LHCN-M2 (cell line): ENCODE measurements around the gene MAP3K2. TPM values are rescaled to one million over a fixed set of nuclear protein-coding genes. Genes with fewer than 3 reads are reported as not detected.
"Not testable (repeated sequence)": the region's sequence is repeated elsewhere in the genome, so short reads cannot be mapped to it uniquely, and the experiment has no call there.

Source experiments
- DNase-seq: peaks from one replicate; pipeline ENCODE4 v3.0.0-alpha.2; 2012; ENCODE audit warnings: low read depth
- total RNA-seq: library from RNA; depleted of rRNA; stranded (reverse); fragments of >200 nt; gene quantifications from 2 replicates; pipeline ENCODE4 v1.2.3, GENCODE V29; 2014

The MAP3K2 gene
- total RNA-seq, 1 experiment from 2014 or later: 38.4 TPM

DNA sequence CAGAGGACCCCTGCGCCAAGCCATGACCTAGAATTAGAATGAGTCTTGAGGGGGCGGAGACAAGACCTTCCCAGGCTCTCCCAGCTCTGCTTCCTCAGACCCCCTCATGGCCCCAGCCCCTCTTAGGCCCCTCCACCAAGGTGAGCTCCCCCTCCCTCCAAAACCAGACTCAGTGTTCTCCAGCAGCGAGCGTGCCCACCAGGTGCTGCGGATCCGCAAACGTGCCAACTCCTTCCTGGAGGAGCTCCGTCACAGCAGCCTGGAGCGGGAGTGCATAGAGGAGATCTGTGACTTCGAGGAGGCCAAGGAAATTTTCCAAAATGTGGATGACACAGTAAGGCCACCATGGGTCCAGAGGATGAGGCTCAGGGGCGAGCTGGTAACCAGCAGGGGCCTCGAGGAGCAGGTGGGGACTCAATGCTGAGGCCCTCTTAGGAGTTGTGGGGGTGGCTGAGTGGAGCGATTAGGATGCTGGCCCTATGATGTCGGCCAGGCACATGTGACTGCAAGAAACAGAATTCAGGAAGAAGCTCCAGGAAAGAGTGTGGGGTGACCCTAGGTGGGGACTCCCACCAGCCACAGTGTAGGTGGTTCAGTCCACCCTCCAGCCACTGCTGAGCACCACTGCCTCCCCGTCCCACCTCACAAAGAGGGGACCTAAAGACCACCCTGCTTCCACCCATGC is 33.5 kb upstream of the MAP3K2 start:
- no peak for DNase-seq

GRCh38 chr2:127420039-127420864 is 32.5 kb upstream of the MAP3K2 start:
- no peak for DNase-seq

DNA sequence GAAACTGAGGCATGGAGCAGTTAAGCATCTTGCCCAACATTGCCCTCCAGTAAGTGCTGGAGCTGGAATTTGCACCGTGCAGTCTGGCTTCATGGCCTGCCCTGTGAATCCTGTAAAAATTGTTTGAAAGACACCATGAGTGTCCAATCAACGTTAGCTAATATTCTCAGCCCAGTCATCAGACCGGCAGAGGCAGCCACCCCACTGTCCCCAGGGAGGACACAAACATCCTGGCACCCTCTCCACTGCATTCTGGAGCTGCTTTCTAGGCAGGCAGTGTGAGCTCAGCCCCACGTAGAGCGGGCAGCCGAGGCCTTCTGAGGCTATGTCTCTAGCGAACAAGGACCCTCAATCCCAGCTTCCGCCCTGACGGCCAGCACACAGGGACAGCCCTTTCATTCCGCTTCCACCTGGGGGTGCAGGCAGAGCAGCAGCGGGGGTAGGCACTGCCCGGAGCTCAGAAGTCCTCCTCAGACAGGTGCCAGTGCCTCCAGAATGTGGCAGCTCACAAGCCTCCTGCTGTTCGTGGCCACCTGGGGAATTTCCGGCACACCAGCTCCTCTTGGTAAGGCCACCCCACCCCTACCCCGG is 31.8 kb upstream of the MAP3K2 start:
- no peak for DNase-seq

DNA sequence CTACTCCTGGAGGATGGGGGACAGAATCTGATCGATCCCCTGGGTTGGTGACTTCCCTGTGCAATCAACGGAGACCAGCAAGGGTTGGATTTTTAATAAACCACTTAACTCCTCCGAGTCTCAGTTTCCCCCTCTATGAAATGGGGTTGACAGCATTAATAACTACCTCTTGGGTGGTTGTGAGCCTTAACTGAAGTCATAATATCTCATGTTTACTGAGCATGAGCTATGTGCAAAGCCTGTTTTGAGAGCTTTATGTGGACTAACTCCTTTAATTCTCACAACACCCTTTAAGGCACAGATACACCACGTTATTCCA is 31.3 kb upstream of the MAP3K2 start:
- DNase-seq: no peak

GRCh38 chr2:127418300-127419111 is 30.7 kb upstream of the MAP3K2 start, which contains the start of gene PROC:
Gene PROC (plus strand): TSS chr2:127418427. CDS start chr2:127419943, 1,516 bp downstream.
- DNase-seq: no peak

- no peak for DNase-seq
These were observed 29.6 kb upstream of the MAP3K2 start for GRCh38 chr2:127417406-127417805.

DNA sequence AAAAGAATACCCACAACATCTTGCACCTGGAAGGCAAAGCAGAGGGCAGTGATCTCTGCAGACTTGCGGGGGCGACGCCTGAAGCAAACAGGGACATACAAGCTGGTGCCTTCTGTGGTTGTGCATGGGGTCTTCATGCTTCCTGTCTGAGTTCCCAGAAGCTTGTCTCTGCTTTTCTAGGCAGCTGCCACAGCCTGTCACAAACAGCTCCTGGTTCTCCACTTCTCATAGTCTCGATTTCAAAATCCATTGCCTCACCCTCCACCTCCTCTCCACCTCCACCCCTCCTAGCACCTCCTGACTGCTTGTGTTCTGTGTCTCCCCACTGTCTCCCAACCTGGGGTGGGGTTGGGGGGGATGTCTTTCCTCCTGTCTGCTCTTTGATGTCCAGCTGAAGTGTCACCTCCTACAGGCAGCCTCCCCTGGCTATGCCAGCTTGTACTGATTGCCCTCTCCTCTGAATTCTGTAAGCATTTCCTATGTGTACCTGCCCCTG is 28.8 kb upstream of the MAP3K2 start:
- peak; percentile 41 for DNase-seq

- no peak for DNase-seq
These were observed 28.1 kb upstream of the MAP3K2 start for GRCh38 chr2:127415593-127416505.

DNA sequence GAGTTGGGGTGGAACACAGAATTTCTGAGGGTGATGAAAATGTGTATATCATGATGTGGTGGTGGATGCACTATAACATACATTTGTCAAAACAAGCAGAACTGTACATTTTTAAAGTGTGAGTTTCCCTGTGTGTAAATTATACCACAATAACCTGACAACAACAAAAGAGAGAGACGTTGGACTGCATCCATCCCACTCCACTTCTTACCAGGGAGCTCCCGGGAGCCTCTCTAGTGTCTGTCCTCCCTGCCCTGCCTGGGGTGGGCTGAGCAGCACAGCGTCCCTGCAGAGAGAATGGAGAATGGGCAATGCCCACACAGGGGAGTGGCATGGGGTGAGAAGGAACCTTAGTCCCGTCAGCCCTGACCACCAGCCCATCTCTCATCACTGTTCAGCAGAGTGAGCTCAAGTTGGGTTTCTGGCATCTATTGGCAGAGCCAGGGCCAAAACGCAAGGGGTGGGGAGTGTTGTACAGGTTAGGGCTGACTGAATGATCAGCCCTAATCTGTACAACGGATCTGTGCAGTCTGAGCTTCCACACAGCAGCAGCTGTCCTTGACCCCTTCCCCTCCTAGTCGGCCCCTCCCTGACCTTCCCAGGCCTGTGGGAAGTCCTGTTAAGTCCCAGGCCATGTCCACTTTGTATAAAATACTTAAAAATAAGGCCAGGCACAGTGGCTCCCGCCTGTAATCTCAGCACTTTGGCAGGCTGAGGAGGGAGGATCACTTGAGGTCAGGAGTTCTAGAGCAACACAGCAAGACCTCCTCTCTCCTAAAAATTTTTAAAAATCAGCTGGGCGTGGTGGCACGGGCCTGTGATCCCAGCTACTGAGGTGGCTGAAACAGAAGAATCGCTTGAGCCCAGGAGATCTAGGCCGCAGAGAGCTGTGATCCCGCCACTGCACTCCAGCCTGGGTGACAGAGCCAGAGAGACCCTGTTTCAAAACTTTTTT is 27.1 kb upstream of the MAP3K2 start:
- DNase-seq: no peak

DNA sequence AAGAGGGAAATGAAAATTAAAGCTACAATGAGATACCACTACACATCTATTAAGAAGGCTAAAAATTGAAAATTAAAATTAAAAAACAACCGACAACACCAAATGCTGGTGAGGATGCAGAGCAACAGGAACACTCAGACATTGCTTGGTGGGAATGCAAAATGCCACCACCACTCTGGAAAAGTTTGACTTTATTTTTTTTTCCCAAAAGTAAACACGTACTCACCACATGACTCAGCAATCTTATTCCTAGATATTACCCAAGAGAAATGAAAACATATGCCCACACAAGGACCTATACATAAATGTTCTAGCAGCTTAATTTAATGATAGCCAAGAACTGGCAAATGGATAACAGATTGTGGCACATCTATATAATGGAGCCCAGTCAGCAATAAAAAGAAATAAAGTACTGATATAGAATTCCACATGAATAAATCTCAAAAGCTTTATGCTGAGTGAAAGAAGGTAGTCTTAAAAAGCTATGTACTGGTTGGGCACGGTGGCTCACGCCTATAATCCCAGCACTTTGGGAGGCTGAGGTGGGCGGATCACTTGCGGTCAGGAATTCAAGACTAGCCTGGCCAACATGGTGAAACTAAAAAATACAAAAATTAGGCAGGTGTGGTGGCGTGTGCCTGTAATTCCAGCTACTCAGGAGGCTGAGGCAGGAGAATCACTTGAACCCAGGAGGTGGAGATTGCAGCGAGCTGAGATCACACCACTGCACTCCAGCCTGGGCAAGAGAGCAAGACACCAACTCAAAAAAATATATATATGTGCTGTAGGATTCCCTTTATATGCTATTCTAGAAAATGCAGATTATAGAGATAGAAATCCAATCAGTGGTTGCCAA is 26.2 kb upstream of the MAP3K2 start:
- DNase-seq: peak; percentile 81

- no peak for DNase-seq
These were observed 25.4 kb upstream of the MAP3K2 start for GRCh38 chr2:127413200-127413599.

GRCh38 chr2:127411653-127412369 is 24.0 kb upstream of the MAP3K2 start:
- peak; percentile 83 for DNase-seq

GRCh38 chr2:127410871-127411652 is 23.3 kb upstream of the MAP3K2 start:
- DNase-seq: peak; percentile 78

DNA sequence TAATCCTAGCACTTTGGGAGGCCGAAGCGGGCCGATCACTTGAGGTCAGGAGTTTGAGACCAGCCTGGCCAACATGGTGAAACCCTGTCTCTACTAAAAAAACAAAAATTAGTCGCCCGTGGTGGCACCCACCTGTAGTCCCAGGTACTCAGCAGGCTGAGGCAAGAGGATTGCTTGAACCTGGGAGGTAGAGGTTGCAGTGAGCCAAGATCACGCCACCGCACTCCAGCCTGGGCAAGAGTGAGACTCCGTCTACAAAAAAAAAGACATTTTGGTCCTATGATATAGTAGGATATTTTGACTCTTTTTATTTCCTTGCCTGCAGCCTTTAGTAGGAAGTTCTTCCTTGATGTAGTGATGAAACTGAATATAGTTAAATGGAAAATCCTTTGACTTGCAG is 21.9 kb upstream of the MAP3K2 start:
- not testable (repeated sequence) for DNase-seq

- no peak for DNase-seq
These were observed 21.0 kb upstream of the MAP3K2 start for GRCh38 chr2:127408807-127409099.

GRCh38 chr2:127408004-127408806 is 20.4 kb upstream of the MAP3K2 start:
- DNase-seq: peak; percentile 86
